Myocyte (in vitro differentiated cells): ENCODE results near the gene PMPCB. TPM values are rescaled to one million over a fixed set of nuclear protein-coding genes. Genes with fewer than 3 reads are reported as not detected.

Source experiments
- DNase-seq: peaks from one replicate; pipeline ENCODE4 v3.0.0-alpha.2; 2012; ENCODE audit warnings: low read depth
- total RNA-seq: library from RNA; depleted of rRNA; stranded (reverse); fragments of >200 nt; gene quantifications from 2 replicates; pipeline ENCODE4 v1.2.3, GENCODE V29; 2014

The PMPCB gene
- total RNA-seq, 1 donor from 2014 or later = 88.8 TPM

DNA sequence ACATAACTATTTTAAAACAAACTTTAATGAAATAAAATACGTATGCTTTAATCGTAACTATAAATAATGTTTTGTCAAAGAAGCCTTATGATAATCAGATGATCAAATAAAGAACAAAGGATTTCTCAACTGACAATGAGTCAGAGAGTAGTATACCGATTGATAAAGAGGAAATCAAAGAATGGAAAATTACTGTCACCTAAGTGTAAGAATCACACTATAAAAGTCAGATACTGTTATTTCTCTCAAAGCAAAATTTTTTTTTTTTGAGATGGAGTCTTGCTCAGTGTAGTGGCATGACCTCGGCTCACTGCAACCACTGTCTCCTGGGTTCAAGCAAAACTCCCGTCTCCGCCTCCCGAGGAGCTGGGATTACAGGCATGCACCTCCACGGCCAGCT is 28.5 kb downstream of the PMPCB start:
- no peak for DNase-seq

DNA sequence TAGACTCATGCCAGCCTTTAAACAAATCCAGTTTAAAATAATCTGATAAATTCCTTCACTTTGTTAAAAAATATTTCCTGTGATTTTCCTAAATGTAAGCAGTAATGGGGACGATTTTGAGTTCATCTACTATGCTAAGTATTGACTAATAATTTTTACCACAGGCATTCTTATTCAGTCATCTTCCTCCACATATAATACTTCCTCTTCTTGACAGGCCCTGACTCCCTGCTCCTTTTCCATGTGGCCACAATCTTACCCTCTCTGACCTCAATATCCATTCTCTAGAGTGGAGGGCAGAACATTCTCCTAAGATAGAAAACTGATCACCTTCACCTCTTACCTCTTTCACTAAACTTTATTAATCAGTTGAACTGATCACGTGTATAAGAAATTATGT is 39.5 kb downstream of the PMPCB start:
- DNase-seq = no peak

DNA sequence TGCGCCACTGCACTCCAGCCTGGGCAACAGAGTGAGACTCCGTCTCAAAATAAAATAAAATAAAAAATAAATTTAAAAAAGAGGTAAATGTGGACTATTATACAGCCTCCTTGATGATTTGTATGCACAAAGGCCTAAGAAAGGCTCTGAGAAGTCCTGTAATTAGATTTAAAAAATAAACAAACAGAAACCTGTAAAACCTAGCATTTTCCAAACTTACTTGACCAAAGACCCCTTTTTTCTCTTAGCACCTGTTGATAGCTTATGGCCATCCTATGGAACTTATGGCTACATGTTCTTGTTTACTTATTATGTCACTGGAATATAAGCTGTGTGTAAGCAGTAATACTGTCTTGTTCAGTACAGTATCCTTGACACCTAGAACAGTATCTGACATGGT is 41.6 kb downstream of the PMPCB start:
- DNase-seq = no peak

DNA sequence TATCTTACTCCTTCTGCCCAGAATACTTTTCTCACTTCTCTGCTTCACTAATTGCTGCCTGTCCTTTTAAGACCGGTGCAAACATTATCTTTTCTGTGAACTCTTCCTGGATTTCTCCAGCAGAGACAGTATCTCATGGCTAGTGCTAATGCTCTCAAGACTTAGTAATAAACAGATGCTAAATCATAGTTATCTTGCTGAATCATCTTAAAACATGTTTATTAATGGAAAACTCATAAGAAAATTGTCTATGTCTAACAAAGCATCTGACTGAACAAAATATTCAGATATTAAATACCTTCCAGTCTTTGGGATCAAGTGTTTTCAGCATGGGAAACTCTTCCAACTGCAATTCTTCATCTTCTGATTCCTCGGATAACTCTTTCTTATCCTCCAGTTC is 44.2 kb downstream of the PMPCB start:
- no peak for DNase-seq

DNA sequence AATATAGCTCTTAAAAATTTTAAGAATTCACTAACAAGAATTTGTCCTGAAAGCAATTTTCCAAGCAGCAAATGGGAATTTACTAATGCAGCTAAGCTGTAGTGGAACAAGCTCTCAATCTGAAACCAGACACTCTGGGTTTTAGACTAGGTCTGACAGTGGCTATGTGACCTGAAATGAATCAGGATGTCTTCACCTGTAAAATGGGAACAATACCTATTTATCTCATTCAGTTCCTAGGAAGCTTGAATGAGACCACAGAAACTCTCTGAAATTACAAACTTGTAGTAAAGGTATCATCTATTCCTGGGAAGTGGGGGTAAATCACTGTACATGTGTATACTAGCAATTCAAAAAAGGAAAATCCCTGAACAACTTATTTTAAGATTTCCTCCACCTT is 46.1 kb downstream of the PMPCB start:
- peak; percentile 7 for DNase-seq

DNA sequence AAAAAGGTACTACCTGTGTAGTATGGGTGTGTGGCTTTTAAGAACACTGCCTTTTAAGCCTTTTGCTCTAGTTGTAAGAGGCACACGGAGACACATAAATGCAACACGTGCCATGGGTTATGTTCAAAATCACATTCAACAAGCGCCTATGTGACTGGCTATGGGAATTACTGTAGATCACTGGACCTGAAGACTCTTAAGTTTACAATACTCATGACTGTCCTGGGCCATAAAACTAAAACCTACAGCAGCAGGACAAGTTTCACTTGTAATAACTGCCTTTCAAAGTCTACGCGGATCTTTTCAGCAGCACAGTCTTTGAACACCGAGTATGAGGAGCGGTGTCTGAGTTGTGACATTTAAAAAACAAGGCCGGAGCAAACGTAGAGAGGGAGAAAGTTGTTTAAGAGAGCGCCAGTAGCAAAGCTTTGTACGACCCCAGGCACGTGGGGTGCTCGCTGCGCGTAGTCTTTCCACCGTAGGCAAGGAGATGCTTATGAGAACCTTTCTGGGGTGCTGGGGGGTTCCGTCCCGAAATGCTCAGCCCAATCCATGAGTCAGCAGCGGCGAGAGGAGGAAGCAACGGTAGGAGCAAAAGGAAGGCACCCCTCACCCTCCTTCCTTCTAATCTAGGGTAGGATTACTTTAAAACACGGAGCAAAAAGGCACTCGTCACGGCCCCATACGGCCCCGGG is 46.7 kb downstream of the PMPCB start:
- peak; percentile 46 for DNase-seq

DNA sequence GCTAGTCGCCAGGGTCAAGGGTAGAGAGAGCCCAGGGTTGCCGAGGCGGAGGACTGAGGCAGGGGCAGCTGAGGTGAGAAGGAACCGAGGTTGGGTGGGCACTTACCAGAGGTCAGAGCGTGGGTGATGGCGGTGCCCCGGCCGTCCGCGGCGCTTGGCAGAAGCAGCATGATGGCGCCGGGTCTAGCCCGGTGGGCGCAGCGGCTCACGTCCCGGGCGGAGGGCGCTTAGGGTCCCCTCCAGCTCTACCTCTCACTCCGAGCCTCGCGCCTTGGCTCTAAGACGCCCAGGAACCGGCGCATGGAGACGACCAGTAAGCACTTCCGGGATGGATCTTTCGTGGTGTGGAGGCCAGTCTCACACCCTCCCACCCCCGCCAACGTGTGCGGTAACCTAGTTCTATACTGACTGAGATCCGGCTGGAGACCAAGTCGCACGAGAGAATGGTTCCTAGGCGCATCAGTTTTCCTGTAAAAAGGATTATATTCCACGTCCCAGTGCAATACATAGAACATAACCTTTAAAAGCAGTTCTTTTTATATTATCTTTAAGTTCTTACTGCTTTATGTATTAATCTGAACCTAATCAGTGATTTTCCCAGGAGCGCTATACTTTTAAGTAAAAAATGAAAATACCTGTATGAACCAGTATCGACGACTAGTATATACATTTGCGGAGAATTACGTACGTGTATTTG is 47.4 kb downstream of the PMPCB start, which contains the start of gene DNAJC2:
Gene DNAJC2, minus strand, starts transcription at position 315 of the 697 bp plus-strand sequence. Its CDS starts 145 bp downstream, at position 170.
- DNase-seq = peak; percentile 97

DNA sequence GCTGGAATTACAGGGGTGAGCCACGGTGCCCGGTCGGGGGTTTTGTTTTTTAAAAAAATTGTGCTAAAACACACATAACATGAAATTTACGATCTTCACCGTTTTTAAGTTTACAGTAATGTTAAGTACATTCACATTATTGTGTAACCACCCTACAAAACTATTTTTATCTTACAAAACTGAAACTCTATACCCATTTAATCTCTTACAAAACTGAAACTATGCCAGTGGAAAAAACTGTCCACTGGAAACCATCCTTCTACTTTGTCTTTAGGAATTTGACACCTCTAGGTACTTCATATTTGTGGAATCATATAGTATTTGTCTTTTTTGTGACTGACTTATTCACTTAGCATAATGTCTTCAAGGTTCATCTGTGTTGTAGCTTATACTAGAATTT is 49.2 kb downstream of the PMPCB start:
- no peak for DNase-seq

DNA sequence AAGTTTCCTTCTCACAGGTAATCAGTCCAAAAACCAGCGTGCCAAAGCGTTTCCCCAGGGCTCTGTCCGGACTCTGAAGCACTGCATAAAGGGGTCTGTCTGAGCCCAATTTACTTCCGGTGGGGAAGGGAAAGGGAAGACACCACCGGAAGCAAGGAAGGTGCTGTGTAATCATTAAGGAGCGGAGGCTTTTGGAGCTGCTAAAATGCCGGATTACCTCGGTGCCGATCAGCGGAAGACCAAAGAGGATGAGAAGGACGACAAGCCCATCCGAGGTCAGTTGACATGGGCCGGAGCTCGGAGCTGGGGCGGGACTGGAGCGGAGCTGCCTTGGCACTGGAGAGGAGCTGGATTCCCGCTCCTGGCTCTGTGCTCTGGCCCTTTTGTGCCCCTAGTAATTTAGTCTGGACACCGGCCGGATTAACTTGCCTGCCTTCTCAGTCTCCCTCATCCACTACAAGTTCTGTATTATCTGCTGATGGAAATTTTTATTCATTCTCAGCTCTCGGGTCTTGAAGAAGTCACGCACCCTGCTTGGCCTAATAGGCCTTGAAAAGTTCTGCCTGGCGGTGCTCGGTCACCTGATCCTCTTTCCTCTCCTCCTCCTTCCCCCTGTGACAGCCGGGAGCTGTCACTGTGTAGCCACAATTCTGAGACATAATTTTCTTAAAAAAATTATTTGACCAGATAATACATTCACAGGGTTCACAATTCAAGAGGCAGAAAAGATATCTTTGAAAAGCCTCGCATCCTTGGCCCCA is 50.5 kb downstream of the PMPCB start, which contains the start of gene PSMC2:
Gene PSMC2, plus strand, starts transcription at position 137 of the 761 bp plus-strand sequence. Its CDS starts 69 bp downstream, at position 206.
- peak; percentile 97 for DNase-seq

DNA sequence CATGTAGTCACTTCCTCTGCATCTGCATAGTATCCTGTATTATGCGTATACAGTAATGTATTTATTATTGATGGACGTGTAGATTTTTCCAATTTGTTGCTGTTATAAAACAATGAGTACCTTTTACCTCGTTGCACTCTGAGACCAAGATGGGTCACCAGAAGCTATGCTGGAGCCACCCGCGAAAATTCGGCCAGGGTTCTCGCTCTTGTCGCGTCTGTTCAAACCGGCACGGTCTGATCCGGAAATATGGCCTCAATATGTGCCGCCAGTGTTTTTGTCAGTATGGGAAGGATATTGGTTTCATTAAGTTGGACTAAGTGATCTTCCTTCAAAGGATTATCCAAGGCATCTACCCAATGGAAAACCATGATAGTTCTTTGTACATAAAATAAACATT is 51.2 kb downstream of the PMPCB start:
- no peak for DNase-seq

DNA sequence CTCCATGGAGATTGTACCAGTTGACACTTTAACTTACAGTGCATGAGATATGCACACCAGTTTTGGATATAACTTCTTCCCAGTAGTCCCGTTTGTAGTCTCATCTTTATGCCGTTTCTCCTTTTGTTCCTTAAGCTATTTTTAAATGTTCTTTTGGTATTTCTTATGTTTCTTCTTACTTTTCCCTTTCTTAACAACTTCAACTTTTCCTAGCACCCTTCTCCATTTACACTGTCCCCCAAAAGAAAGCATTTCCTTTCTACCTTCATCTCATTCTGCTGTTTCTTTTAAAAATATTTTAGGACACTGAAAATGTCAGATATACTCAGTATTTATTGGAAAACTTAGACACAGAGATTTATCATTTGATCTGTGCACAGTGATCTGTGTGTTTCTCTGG is 51.7 kb downstream of the PMPCB start:
- no peak for DNase-seq

DNA sequence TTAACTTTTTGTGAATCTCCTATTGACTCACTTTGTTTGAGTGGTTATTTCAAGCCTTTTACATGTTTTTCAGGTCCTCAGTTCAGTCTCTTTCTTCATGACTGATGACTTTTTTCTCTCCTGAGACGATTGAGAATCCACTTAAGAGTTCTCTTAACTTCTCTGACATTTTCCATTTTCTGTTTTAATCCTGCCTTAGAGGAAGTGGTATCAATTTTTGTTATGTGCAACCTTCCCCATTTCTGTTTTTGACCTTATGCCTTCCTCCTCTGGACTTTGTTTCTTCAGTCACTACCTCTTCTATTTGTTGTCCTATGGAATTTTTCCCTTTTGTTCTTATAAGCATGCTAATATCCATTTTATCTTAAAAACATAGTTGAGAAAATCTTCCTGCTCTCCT is 52.6 kb downstream of the PMPCB start:
- DNase-seq = no peak

Other genes starting within 250 kb of the PMPCB start
- 0.42 and 0.67 TPM in 2 replicates for gene FBXL13, start 222.6 kb upstream of the PMPCB start, total RNA-seq
- gene ARMC10, start 222.3 kb upstream of the PMPCB start, total RNA-seq = 42.5 and 46.7 TPM in 2 replicates
- 8.6 and 10.0 TPM in 2 replicates for gene NAPEPLD, start 148.3 kb upstream of the PMPCB start, total RNA-seq
- 34.4 and 38.8 TPM in 2 replicates for gene DNAJC2, start 47.3 kb downstream of the PMPCB start, total RNA-seq
- gene PSMC2, start 50.2 kb downstream of the PMPCB start, total RNA-seq = 280 and 306 TPM in 2 replicates
- gene SLC26A5, start 148.8 kb downstream of the PMPCB start, total RNA-seq = not detected in 2 replicates